Esophagus squamous epithelium (tissue), 5 donors: ENCODE results near the gene MRPS9. TPM values are rescaled to one million over a fixed set of nuclear protein-coding genes. Genes with fewer than 3 reads are reported as not detected.

Experiments
- DNase-seq: peaks from one replicate; lab custom pipeline; 2025; lab: John Stamatoyannopoulos, UW
- H3K27ac ChIP-seq, 4 donors: fragments of 200-600 bp; sonication (generic); one replicate each; pipeline ENCODE4 v1.5.1; 2016 to 2019; ENCODE audit warnings: mild to moderate bottlenecking in 1 of 4
- H3K27me3 ChIP-seq, 4 donors: fragments of 200-600 bp; sonication (generic); 1 replicate in 3 of 4; 2 replicates in 1 of 4; pipeline versions ENCODE4 v1.5.1 to v1.6.0; 2017 to 2021; ENCODE audit warnings: antibody characterized with exemption in 1 of 4
- H3K36me3 ChIP-seq, 3 donors: fragments of 200-600 bp; sonication (generic); one replicate each; pipeline ENCODE4 v1.5.1; 2016 to 2019
- H3K4me1 ChIP-seq, 3 donors: fragments of 200-600 bp; sonication (generic); one replicate each; pipeline ENCODE4 v1.5.1; 2017 to 2019
- H3K4me3 ChIP-seq, 4 donors: fragments of 200-600 bp; sonication (generic); 1 replicate in 3 of 4; 2 replicates in 1 of 4; pipeline ENCODE4 v1.5.1; 2016 to 2019; ENCODE audit warnings: mild to moderate bottlenecking in 2 of 4, moderate library complexity in 1 of 4
- H3K9me3 ChIP-seq, 3 donors: fragments of 200-600 bp; sonication (generic); one replicate each; pipeline ENCODE4 v1.5.1; 2016 to 2019
- CTCF ChIP-seq, 6 experiments: fragments of 450-650 bp in 4 of 6; fragments of 200-600 bp in 2 of 6; sonication (generic) in 2 of 6; IDR thresholded peaks; one replicate each; pipeline ENCODE4 v1.5.1; 2016 to 2019; ENCODE audit warnings: antibody characterized with exemption in 6 of 6, mild to moderate bottlenecking in 4 of 6, moderate library complexity in 4 of 6
- POLR2A ChIP-seq, 4 donors: fragments of 450-650 bp; IDR thresholded peaks; one replicate each; pipeline ENCODE4 v1.6.1; 2017; ENCODE audit warnings: antibody characterized with exemption in 4 of 4, mild to moderate bottlenecking in 4 of 4, moderate library complexity in 3 of 4
- WGBS, 2 donors: methylation state at CpG; one replicate each; pipeline ENCODE4 v1.1.5; 2018; 5-methylcytosine and 5-hydroxymethylcytosine counted together
- intact Hi-C: fragments of 100-400 bp; cut with DNase I; formaldehyde crosslinking; loops from one replicate; pipeline ENCODE4 v1.15.0; 2022
- total RNA-seq, 4 donors: library from RNA; depleted of rRNA; stranded (reverse); fragments of >200 nt; gene quantifications; one replicate each; pipeline ENCODE4 v1.1.0, GENCODE V29; 2016
- donor health status: DM: yes; HTN: yes; CAD: no.

Gene MRPS9
- total RNA-seq, 4 donors from 2014 or later: 14.1 to 20.5 (median 18.8) TPM

- no peak for DNase-seq
- WGBS, 2 donors: 81 to 96% methylated on average over 9 of the region's 9 CpGs
- Histone ChIP-seq H3K9me3 (no peaks in the 10 kb centered on the region), H3K4me1 (no peaks in the 10 kb centered on the region), H3K4me3 (no peak overlapping the region), H3K36me3 (peaks cover 0 to 68% (median 9%) of the 10 kb centered on the region in 3 donors), H3K27ac (no peak overlapping the region), H3K27me3 (no peaks in the 10 kb centered on the region)
- TF ChIP-seq POLR2A (IDR thresholded peaks at IDR 0.05) (no peak), CTCF (IDR thresholded peaks at IDR 0.05) (no peak)
- intact Hi-C loops: no loop called here
These were observed 62.4 kb downstream of the MRPS9 start for GRCh38 chr2:105100046-105100840.

- no peak for TF ChIP-seq CTCF (IDR thresholded peaks at IDR 0.05)
- TF ChIP-seq POLR2A (IDR thresholded peaks at IDR 0.05): no peak
These were observed 64.1 kb downstream of the MRPS9 start for GRCh38 chr2:105102001-105102400.

GRCh38 chr2:105102963-105103421, 65.1 kb downstream of the MRPS9 start:
- intact Hi-C loops: no loop called here
- Histone ChIP-seq H3K4me1 (no peaks in the 10 kb centered on the region), H3K4me3 (no peak overlapping the region), H3K9me3 (no peaks in the 10 kb centered on the region), H3K27me3 (no peaks in the 10 kb centered on the region), H3K36me3 (peaks cover 0 to 44% (median 5%) of the 10 kb centered on the region in 3 donors), H3K27ac (no peak overlapping the region)
- TF ChIP-seq CTCF (IDR thresholded peaks at IDR 0.05) (no peak), POLR2A (IDR thresholded peaks at IDR 0.05) (no peak)
- DNase-seq: no peak
- WGBS, 2 donors: 68 to 70% methylated on average over 13 of the region's 13 CpGs

More at GRCh38 chr2:105102001-105102400, 64.1 kb downstream of the MRPS9 start:
- DNase-seq: no peak
- Histone ChIP-seq H3K27ac (no peak overlapping the region), H3K4me1 (no peaks in the 10 kb centered on the region), H3K27me3 (no peaks in the 10 kb centered on the region), H3K9me3 (no peaks in the 10 kb centered on the region), H3K36me3 (peaks cover 0 to 54% (median 9%) of the 10 kb centered on the region in 3 donors), H3K4me3 (no peak overlapping the region)
- intact Hi-C loops: no loop called here
- WGBS, 2 donors: 85 to 91% methylated on average over 6 to 9 of the region's 12 CpGs

- TF ChIP-seq CTCF (IDR thresholded peaks at IDR 0.05) (no peak), POLR2A (IDR thresholded peaks at IDR 0.05) (no peak)
- Histone ChIP-seq H3K36me3 (peaks cover 0 to 40% (median under 1%) of the 10 kb centered on the region in 3 donors), H3K27me3 (no peaks in the 10 kb centered on the region), H3K27ac (no peak overlapping the region), H3K4me1 (no peaks in the 10 kb centered on the region), H3K4me3 (no peak overlapping the region), H3K9me3 (no peaks in the 10 kb centered on the region)
- no peak for DNase-seq
- WGBS, 2 donors: 80 to 87% methylated on average over 4 to 6 of the region's 6 CpGs
- intact Hi-C loops: no loop called here
These were observed 65.6 kb downstream of the MRPS9 start for GRCh38 chr2:105103481-105103880.

GRCh38 chr2:105104208-105104731, 66.4 kb downstream of the MRPS9 start:
- DNase-seq: no peak
- Histone ChIP-seq H3K36me3 (peaks cover 0 to 32% (median 0%) of the 10 kb centered on the region in 3 donors), H3K9me3 (no peaks in the 10 kb centered on the region), H3K27ac (no peak overlapping the region), H3K4me1 (no peaks in the 10 kb centered on the region), H3K4me3 (no peak overlapping the region), H3K27me3 (no peaks in the 10 kb centered on the region)
- intact Hi-C loops: no loop called here
- 82 to 87% methylated on average over 8 of the region's 8 CpGs for WGBS, 2 donors
- TF ChIP-seq POLR2A (IDR thresholded peaks at IDR 0.05): no peak
- no peak for TF ChIP-seq CTCF (IDR thresholded peaks at IDR 0.05)
